Subcutaneous adipose tissue (tissue), 4 donors: ENCODE data around the gene RAB30. TPM values are rescaled to one million over a fixed set of nuclear protein-coding genes. Genes with fewer than 3 reads are reported as not detected.

ENCODE experiments used
- CTCF ChIP-seq: fragments of 450-650 bp; IDR thresholded peaks from one replicate; pipeline ENCODE4 v1.5.1; 2016; ENCODE audit warnings: low read depth, mild to moderate bottlenecking, control low read depth, antibody characterized with exemption, moderate library complexity
- total RNA-seq, 4 donors: library from RNA; depleted of rRNA; stranded (reverse); fragments of >200 nt; gene quantifications; one replicate each; pipeline ENCODE4 v1.1.0, GENCODE V29; 2016

RAB30 gene
- total RNA-seq, 4 donors from 2014 or later = 18.8 to 34.1 (median 27.5) TPM

- no peak for TF ChIP-seq CTCF
Measured at GRCh38 chr11:83035070-83035854, 36.4 kb downstream of the RAB30 start.

DNA sequence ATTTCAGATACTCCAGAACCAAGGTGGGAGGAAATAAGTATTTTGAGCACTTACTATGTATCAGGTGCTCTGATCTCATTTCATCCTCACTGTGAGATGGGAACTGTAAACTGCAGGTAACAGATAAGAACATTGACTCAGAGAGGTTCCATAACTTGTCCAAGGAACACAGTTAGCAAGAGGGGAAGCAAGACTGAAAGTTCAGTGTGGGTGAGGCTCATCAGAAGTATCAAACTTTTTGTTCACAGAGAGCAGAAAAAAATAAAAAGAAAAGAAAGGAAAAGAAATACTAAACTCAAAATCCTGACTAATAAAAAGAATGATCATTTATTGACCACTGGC is 37.1 kb downstream of the RAB30 start:
- TF ChIP-seq CTCF = no peak

- TF ChIP-seq CTCF = no peak
Measured at GRCh38 chr11:83033972-83034672, 37.6 kb downstream of the RAB30 start.

GRCh38 chr11:83033371-83033770 is 38.3 kb downstream of the RAB30 start:
- no peak for TF ChIP-seq CTCF

DNA sequence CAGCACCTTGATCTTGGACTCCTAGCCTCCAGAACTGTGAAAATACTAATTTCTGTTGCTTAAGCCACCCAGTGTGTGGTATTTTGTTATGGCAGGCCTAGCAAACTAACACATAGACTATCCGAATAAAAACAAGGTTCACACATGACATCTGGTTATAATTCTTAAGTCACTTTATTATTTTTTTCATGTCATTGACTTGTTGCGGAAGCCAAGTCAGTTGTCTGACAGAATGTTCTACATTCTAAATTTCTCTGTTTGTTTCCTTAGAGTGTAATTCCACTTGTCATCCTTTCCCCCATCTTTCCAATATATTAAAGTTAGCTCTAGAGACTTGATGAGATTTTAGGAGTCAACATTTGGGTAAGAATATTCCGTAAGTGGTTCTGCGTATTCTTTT is 40.6 kb downstream of the RAB30 start:
- no peak for TF ChIP-seq CTCF

GRCh38 chr11:83027794-83028193 is 43.9 kb downstream of the RAB30 start:
- no peak for TF ChIP-seq CTCF

- no peak for TF ChIP-seq CTCF
Measured at GRCh38 chr11:83027289-83027688, 44.4 kb downstream of the RAB30 start.
